Hematopoietic multipotent progenitor cell treated with erythropoietin and hydrocortisone succinate and interleukin-3 and kit ligand, for 4 days (in vitro differentiated cells): Measurements from ENCODE around the gene LAP3.

Source experiments
- DNase-seq: peaks from one replicate; pipeline ENCODE4 v3.0.0-alpha.2; 2015

Gene LAP3

DNA sequence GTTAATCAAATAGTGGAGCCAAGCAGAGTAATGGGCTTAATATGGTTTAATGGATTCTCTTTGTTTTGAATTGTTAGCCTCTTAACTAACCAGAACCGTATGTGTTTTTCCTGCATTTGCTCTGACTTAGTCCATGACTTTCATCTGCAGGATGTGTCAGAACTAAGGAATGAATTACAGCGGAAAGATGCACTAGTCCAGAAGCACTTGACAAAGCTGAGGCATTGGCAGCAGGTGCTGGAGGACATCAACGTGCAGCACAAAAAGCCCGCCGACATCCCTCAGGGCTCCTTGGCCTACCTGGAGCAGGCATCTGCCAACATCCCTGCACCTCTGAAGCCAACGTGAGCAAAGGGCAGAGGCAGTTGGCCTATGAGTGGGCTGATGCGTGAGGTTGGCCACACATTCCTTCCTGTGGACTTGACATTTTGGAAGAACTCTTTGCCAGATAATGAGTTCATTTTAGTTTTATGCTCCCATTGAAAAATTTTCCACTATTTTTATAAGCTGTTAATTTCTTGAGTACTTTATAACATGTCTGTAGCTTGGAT lies 46.5 kb downstream of the LAP3 start:
- DNase-seq = no peak

DNA sequence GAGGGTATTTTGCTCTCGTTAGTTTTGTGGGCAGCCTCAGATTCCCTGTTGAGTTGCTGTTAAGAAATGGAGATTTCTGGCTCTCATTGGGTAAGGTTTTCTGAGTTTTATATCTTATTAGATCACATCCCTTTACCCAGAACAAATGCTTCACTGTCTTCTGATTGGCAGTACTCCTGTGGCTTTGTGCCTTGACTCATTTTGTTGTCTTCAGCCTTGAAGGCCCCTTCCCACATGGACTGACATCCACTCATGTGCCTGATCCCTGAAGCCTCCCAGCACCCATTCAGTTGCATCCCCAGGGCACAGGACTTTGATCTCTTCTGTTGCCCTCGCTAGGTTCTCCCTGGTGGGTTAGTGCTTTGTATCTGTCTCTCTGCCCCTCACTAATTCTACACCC lies 47.8 kb downstream of the LAP3 start:
- DNase-seq = no peak

DNA sequence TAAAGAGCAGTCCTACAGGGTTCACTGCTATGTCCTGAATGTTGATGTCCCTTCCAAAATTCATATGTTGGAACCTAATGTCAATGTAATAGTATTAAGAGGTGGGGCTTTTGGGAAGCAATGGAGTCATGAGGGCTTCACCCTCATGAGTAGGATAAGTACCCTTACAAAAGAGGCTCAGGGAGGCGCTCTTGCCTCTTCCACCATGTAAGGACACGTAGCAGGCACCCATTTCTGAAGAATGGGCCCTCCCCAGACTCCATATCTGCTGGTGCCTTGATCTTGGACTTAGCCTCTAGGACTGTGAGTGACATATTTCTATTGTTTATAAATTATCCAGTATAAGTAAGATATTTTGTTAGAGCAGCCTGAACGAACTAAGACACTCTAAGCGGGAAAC lies 53.2 kb downstream of the LAP3 start:
- DNase-seq = no peak

DNA sequence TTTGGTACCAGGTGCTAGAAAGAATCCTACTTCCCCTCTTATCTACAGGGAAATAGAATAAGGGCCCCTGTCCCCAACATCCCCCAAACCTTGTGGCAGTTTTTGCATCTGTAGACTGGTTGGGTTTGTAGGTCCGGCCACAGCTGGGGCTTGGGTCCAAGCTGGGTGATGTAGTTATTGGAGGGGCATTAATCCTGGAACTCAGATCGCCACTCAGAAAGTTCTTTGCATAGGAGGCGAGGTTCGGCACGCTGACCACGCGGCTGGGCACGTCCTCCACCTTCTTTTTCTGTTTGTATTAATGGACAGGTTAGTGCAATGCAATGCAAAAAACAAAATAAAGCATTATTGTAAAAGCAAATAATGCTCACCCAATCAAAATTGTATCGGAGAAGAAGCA lies 56.6 kb downstream of the LAP3 start:
- no peak for DNase-seq

DNA sequence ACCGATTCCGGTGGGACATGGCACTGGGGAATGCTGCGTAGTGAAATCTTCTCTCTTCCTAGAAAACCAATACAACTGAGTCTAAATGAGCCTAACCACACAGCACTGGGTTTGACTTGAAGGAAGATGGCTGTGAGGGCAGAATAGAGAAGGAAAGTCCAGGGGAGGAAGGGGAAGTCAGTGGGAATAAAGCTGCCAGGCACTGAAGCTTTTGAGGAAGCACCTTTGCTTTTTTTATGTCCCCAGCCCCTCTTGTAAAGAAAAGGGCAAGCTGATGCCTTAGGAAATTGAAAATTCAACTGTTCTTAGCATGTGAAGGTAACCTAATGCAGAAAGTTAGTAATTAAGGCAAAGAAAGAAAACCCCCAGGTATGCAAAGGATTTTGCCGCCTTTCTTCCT lies 58.1 kb downstream of the LAP3 start:
- DNase-seq = no peak

DNA sequence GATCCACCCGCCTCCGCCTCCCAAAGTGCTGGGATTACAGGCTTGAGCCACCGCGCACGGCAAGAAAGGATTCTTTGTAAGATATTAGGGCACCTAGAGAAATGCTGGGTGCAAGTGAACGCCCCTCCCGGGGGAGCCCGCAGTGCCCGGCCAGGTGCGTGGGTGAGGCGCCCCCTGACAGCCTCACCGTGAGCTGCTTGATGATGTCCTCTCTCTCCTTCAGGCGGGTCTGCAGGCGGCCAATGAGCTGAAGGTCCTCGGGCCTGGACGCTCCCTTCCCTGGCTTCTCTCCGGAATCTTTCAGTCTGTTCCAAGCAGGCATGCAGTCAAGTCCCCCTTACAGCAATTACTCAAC lies 59.3 kb downstream of the LAP3 start:
- DNase-seq = no peak

DNA sequence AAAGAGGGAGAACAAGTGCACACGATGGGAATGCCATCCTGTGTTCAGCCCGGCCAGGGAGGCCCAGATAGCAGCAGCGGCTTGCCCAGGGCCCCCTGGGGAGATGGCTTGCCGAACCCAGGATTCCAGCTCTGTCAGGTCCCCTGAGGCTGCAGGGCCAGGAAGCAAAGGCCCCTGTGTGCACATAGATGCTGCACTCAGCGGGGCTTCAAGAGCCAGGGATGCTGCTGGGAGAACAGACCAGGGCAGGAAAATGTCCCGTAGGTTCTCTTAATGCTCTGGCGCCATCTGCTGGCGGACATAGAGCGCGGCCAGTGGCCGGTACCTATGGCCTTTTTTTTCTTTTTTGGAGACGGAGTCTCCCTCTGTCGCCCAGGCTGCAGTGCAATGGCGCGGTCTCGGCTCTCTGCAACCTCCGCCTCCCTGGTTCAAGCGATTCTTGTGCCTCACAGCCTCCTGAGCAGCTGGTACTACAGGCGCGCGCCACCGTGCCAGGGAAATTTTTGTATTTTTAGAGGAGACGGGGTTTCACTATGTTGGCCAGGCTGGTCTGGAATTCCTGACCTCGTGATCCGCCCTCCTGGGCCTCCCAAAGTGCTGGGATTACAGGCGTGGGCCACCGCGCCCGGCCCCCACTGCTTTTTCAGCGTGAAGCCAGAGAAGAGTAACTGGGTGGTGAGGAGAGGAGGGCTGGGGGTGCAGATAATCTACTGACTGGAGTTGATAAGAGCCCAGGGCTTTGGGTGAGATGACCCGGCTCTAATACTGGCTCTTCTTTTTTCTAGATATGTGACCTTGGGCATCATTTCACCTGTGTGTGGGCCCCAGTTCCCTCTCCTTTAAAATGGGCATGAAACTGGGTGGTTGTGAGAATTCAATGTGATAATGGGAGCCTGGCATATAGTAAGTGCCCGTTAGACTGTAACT lies 60.0 kb downstream of the LAP3 start:
- peak; percentile 87 for DNase-seq

DNA sequence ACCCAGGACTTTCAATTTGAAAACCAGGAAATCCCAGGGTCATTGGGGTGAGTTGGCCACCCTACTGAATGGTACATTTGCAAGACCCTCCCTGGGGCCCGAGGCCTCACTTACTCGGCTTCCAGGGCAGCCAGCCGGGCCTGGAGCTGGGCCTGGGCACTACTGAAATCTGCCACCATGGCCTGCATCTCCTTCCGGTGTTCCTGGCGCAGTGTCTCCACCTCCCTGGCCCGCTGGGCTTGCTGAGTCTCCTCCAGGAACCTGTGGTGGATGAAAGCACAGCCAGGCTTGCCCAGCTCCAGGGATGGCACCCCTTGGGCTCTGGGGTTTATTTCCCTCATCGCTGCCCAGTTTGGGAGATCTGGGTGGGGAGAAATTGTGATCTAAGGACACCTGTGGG lies 62.1 kb downstream of the LAP3 start:
- DNase-seq = no peak

DNA sequence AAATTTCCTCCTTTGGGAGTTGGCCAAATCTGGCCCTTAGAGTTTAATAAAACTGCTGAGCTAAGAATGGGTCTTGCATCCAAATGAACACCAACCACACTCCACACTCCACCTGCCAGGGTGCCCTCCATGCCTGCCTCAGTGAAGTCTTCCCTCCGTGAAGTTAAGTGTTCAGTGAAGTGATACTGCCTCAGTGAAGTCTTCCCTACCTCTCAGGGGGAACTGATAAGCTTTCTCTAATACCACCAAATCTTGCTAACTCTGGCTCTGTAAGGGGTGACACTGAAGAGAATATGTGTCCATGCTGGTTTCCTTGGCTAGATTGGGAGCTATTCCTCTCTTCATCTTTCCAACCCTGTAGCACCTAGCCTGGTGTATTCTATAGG lies 65.4 kb downstream of the LAP3 start:
- DNase-seq = no peak

DNA sequence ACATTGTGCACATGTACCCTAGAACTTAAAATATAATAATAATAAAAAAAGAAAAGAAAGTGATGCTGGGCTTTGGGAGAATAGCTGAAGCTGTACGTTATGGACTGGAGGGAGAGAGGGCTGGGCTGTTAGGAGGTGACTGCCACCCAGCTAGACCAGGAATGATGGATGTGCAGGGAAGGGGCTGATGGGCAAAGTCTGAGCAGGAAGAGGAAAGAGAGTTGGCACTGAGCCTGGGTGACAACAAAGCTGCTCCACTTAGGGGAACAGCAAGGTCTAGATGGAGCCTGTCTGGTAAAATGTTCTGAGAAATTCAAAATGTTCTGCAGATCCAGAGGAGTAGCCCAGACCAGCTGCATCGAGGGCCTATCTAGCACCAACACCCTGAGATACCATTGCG lies 69.7 kb downstream of the LAP3 start:
- no peak for DNase-seq

DNA sequence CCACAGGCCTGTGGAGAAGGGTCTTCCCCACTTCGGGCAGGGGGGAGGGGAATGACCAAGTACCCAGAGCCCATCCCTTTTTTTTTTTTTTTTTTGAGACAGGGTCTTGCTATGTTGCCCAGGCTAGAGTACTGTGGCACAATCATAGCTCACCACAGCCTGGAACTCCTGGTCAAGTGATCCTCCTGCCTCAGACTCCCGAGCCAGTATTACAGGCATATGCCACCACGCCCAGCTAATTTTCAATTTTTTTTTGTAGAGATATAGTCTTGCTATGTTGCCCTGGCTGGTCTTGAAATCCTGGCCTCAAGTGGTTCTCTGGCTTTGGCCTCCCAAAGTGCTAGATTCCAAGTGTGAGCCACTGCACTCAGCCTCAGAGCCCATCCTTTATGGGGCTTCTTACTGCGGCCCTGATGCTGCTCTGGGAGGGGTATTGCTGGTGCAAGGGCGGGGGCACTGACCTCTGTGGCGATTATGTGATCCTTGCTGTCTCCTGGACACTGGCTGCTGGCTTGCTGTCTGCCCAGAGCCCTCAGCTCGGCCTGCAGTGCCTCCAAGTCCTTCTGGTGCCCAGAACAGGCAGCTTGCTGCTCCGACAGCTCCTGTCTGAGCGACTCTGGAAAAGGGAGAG lies 70.3 kb downstream of the LAP3 start:
- DNase-seq = no peak

DNA sequence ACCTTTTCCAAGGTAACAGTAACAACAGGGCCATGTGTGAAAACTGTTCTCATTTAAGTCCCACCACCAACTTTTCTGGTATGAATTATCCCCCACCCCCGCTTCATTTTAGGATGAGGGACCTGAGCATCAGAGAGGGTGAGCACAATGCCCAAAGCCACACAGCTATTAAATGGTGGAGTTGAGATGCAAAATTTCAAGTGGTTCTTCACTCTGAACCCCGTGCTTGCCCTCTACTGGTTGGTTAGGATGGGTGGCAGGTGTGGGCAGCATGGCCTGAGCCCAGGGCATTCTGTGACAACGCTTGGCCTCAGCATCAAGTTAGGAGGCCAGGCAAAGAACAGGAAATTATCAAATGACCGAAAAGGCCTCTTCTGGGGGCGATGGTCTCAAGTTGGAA lies 70.9 kb downstream of the LAP3 start:
- peak; percentile 42 for DNase-seq

DNA sequence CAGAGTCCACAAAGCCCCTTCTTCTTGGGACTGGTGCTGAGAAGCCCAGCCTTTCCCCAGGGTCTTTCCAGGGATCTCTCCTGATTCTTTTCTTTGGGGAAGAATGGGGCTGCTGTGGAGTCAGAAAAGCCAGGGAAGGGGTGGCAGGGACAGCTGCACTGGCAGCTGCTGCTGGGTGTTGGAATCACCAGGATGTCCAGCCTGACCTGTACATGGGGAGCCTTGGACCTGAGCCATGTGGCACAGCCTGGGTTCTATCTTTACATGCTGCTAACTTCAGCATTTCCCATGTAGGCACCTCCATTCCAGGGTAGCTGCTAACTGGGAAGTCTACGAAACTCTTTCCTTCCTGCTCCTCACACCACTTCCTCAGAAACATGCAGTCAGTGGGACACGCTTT lies 73.4 kb downstream of the LAP3 start:
- DNase-seq = no peak

DNA sequence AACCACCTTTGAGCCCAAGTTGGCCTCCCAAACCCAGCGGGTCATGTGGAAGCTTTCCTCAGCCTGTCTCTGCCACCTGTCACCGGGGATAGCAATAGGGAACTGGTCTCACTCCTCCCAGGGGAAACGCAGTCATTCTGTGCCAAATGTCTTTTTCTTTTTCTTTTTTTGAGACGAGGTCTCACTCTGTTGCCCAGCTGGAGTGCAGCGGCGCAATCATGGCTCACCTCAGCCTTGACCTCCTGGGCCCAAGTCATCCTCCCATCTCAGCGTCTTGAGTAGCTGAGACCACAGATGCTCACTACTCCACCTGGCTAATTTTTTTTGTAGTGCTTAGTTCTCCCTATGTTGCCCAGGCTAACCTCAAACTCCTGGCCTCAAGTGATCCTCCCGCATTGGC lies 77.7 kb downstream of the LAP3 start:
- no peak for DNase-seq

DNA sequence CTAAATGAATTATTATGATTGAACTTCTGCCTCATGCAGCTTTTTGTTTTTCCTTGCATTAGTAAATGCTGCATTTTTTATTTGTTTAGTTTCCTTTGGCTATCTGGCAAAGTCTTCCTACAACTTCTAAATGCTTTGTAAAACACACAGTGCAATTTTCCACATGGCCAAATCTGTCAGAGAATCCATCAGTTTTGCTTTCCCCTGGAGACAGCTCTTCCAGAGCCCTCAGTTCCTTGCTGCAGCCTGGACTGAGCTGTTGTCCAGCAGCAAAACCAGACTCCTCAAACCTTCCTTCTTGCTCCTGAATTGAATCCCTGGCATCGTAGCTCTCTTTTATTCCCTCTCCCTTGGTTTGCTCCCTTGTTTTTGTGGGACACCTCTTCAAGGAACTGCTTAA lies 80.1 kb downstream of the LAP3 start:
- no peak for DNase-seq
